Left ventricle myocardium inferior (tissue), 1 donor: ENCODE measurements around the gene APOL2. TPM values are rescaled to one million over a fixed set of nuclear protein-coding genes. Genes with fewer than 3 reads are reported as not detected.

ENCODE experiments used
- DNase-seq: peaks from one replicate; pipeline ENCODE4 v3.0.0-alpha.2; 2020
- H3K27ac ChIP-seq: fragments of 200-600 bp; replicated peaks from 2 replicates; pipeline ENCODE4 v1.8.0; 2021
- H3K27me3 ChIP-seq: fragments of 200-600 bp; 2 replicates; pipeline ENCODE4 v1.8.0; 2021; ENCODE audit warnings: low read depth
- H3K36me3 ChIP-seq: fragments of 200-600 bp; 2 replicates; pipeline ENCODE4 v1.8.0; 2021
- H3K4me1 ChIP-seq: fragments of 200-600 bp; 2 replicates; pipeline ENCODE4 v1.8.0; 2021
- H3K4me3 ChIP-seq: fragments of 200-600 bp; 2 replicates; pipeline ENCODE4 v1.8.0; 2021; ENCODE audit warnings: mild to moderate bottlenecking, moderate library complexity
- H3K9me3 ChIP-seq: fragments of 200-600 bp; replicated peaks from 2 replicates; pipeline ENCODE4 v1.8.0; 2021
- CTCF ChIP-seq: fragments of 200-600 bp; IDR thresholded peaks from 2 replicates; pipeline ENCODE4 v1.8.0; 2021; ENCODE audit warnings: antibody characterized with exemption, mild to moderate bottlenecking, borderline replicate concordance
- intact Hi-C: fragments of 100-400 bp; cut with micrococcal nuclease; formaldehyde crosslinking; loops from one replicate; pipeline ENCODE4 v1.11.0; 2022
- long read RNA-seq: library from polyadenylated mRNA; unstranded; transcript quantifications from one replicate; pipeline ENCODE4 v2.0.0, GENCODE V29; 2021
- total RNA-seq: library from RNA; stranded (reverse); fragmentation: NEBNext Ultra II Directional; extraction: Animal tissue kit (Norgen Biotek cat#: 25700); gene quantifications from one replicate; pipeline ENCODE4 v1.2.1, GENCODE V29; 2021
- donor health status: DM: no; HTN: yes; CAD: no; lungs with severe emphysema.

The APOL2 gene
- 69.6 TPM for total RNA-seq
- long read RNA-seq, transcript APOL2-202 (5 exons, 2,551 nt), result major isoform, 31 of 37 reads
- long read RNA-seq, partial matches to known transcripts, result 3 of 37 reads
- long read RNA-seq, other reads (novel, unspliced or antisense), result 3 of 37 reads

GRCh38 chr22:36239401-36240171 lies at the start of gene APOL2:
TSS of gene APOL2 (minus strand) at chr22:36239527. CDS start at chr22:36233162, 6,365 bp downstream.
- H3K27me3 ChIP-seq, result no peaks in the 10 kb centered on the region
- peaks cover 66% of the 10 kb centered on the region for H3K4me1 ChIP-seq
- H3K27ac ChIP-seq, result peak within 1 kb of the TSS; percentile 93
- no peaks in the 10 kb centered on the region for H3K9me3 ChIP-seq
- intact Hi-C loops, result no loop called here
- peak within 1 kb of the TSS; percentile 74 for H3K4me3 ChIP-seq
- H3K36me3 ChIP-seq, result peaks cover 2% of the 10 kb centered on the region
- peak; percentile 78 for TF ChIP-seq CTCF
- peak; percentile 90 for DNase-seq

- no peaks in the 10 kb centered on the region for H3K9me3 ChIP-seq
- peaks cover 90% of the 10 kb centered on the region for H3K36me3 ChIP-seq
- H3K27ac ChIP-seq, result no peak overlapping the region
- H3K4me3 ChIP-seq, result no peak overlapping the region
- DNase-seq, result peak; percentile 25
- TF ChIP-seq CTCF, result no peak
- intact Hi-C loops, result no loop called here
- peaks cover 26% of the 10 kb centered on the region for H3K4me1 ChIP-seq
- no peaks in the 10 kb centered on the region for H3K27me3 ChIP-seq
These were observed 49.5 kb upstream of the APOL2 start for GRCh38 chr22:36288571-36289405.

- Histone ChIP-seq H3K36me3 (peaks cover 90% of the 10 kb centered on the region), H3K4me1 (peaks cover 26% of the 10 kb centered on the region), H3K27me3 (no peaks in the 10 kb centered on the region), H3K9me3 (no peaks in the 10 kb centered on the region), H3K4me3 (no peak overlapping the region), H3K27ac (no peak overlapping the region)
- DNase-seq, result peak; percentile 16
- intact Hi-C loops, result no loop called here
- no peak for TF ChIP-seq CTCF
These were observed 48.7 kb upstream of the APOL2 start for GRCh38 chr22:36287881-36288515.

- TF ChIP-seq CTCF, result peak; percentile 95
- no peaks in the 10 kb centered on the region for H3K9me3 ChIP-seq
- H3K27ac ChIP-seq, result peak overlapping the region; percentile 80
- no peak overlapping the region for H3K4me3 ChIP-seq
- DNase-seq, result peak; percentile 78
- H3K27me3 ChIP-seq, result no peaks in the 10 kb centered on the region
- intact Hi-C loops, result no loop called here
- peaks cover 90% of the 10 kb centered on the region for H3K36me3 ChIP-seq
- H3K4me1 ChIP-seq, result peaks cover 37% of the 10 kb centered on the region
These were observed 47.0 kb upstream of the APOL2 start for GRCh38 chr22:36286096-36286957.
